GM12874 (cell line): Measurements from ENCODE around the gene DNM1.

Experiments
- CTCF ChIP-seq: IDR thresholded peaks from 2 replicates; pipeline ENCODE4 v1.5.1; 2011; ENCODE audit warnings: low read depth, mild to moderate bottlenecking, control low read depth, low read length, moderate library complexity; ENCODE audit not compliant: insufficient read depth

The DNM1 gene

GRCh38 chr9:128203707-128204551, 750 bp downstream of the DNM1 start:
- TF ChIP-seq CTCF = no peak

- TF ChIP-seq CTCF = no peak
These were observed 1.7 kb downstream of the DNM1 start for GRCh38 chr9:128204858-128205257.

GRCh38 chr9:128205296-128205944, 2.2 kb downstream of the DNM1 start:
- TF ChIP-seq CTCF = no peak

- no peak for TF ChIP-seq CTCF
These were observed 3.3 kb downstream of the DNM1 start for GRCh38 chr9:128206484-128206883.

- TF ChIP-seq CTCF = no peak
These were observed 4.0 kb downstream of the DNM1 start for GRCh38 chr9:128206916-128207910.

- TF ChIP-seq CTCF = no peak
These were observed 5.2 kb downstream of the DNM1 start for GRCh38 chr9:128208386-128208785.
